Activated CD4-positive, CD25-positive, alpha-beta regulatory T cell treated with anti-CD3 and anti-CD28 coated beads, Interleukin-2, amount 50 U/mL, for 16 hours (primary cell): ENCODE data around the gene TRMT10B.

Source experiments
- DNase-seq: peaks from one replicate; pipeline ENCODE4 v3.0.0-alpha.2; 2020; ENCODE audit warnings: low read depth, low spot score

The TRMT10B gene

DNA sequence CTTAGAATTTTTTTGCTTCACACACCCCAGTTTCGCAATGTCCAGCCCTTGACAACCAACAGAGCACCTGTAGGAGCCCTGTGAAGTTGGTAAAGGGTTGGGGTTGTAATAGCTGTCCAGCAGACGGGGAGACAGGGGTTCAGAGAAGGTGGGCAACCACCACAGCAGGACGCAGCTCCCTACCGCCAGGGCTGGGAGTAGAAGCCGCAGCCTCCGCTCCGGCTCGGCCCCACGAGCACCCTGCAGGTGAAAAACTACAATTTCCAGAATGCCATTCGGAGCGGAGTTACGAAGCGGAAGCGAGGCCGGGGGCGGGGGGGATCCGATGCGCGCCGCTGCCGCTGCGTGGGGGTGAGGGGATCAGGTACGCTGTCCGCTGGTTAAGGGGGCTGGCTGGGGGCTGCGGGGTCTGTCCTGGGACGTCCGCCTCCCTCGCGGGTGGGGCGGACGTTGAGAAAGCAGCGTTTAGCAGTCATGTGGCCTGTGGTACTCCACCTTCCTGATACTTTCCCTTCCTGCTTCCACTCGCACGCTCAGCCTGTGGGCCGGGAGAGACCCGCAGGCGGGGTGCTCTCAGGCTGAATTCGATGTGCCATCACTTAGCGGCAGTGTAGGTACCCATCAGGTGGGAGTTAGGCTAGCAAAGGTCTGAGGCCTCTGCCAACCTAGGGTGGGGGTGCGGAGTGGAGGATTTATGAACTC is at the start of gene TRMT10B:
TRMT10B (plus strand) TSS at position 317 of the 702 bp plus-strand sequence. CDS start 8,127 bp downstream, outside the sequence.
- DNase-seq: peak; percentile 32

GRCh38 chr9:37705787-37706186 is 47.8 kb upstream of the TRMT10B start:
- DNase-seq: no peak

- no peak for DNase-seq
Observed at GRCh38 chr9:37706290-37706689, 47.3 kb upstream of the TRMT10B start.

DNA sequence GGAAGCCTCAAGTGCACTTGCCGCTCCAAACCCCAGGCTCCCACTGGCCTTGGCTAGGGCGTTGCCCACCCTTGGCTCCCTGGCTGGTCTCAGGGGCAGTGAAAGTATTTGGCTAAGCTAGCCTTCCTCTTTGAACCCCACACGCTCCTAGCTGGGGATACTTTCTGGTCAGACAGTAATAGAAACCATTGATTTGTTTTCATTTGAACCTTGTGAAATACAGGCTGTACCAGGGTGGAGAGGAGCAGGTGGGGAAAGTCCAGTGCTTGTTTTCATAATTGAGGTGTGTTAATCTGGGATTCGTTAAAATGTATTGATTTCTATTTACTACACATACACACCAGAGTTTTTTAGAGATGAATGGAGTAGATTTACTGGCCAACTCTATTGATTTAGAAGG is 45.9 kb upstream of the TRMT10B start:
- no peak for DNase-seq

DNA sequence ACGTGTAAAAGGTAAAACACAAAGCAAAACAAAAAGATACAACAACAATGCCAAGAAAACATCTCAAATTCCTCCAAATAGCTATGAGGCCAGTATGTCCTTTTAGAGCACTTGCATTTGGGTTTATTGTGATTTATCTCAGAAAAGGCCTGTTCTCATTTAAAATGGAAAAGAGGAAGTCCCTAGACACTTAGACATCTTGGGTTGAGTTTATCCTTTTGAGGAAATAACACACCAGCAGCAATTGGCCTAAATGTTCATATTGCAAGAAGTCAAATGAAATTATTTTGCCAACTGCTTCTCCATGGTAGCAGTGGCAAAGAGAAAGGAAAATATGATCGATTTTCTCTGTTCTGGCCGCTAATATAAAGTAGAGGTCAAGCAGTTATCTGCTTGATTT is 43.6 kb upstream of the TRMT10B start:
- no peak for DNase-seq

GRCh38 chr9:37715260-37715659 is 38.3 kb upstream of the TRMT10B start:
- DNase-seq: no peak

- DNase-seq: no peak
Observed at GRCh38 chr9:37715991-37716505, 37.6 kb upstream of the TRMT10B start.

- DNase-seq: no peak
Observed at GRCh38 chr9:37719526-37719925, 34.1 kb upstream of the TRMT10B start.

DNA sequence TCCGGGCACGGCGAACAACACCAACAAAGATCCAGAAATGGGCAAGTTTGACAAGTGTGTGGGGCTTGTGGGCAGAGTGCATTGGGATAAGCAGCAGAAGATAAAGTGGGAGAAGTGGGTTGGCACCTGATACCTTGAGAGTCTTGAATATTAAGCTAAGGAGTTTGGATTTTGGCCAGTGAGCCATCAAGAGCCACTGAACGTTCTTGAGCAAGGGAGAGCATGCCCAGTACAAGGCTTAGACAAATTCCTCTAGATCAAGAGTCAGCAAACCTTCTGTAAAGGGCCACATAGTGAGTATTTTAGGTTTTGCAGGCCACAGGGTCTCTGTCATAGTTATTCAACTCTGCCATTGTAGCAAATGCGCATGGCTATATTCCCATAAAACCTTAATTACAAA is 26.6 kb upstream of the TRMT10B start:
- DNase-seq: no peak

DNA sequence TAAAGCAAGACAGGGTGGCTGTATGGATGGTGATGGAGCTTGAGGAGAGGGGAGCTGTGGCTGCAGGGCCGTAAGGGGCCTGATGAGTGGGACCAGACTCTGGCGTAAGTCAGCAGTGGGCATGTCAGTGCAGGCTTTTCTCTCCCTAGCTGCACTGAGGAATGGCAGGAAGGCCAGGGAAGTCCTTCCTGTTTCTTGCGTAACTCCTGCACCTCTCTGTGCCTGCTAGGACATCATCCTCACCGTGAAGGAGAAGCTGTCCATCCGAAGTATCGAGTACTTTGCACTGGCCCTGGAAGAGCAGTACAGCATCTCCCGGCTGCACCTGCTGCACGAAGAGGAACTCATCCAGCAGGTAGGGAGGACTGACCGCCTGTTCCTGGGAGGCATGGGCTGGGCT is 24.1 kb upstream of the TRMT10B start:
- no peak for DNase-seq

DNA sequence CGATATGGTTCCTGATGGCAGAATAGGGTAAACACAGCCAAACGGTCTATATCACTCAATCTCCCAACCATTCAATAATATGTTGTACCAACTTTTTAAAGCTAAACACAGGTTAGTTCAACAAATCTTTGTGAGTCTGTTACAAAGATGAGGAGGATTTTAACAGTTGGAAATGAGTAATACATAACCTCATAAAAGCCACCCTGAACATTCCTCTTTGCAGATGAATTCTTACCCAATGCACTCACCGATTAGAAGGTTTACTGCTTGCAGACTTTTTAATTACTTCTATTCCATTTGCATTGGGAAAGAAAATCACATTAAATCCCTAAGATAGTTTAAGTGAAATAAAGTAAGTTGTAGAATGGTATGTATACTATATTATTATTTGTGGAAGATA is 23.3 kb upstream of the TRMT10B start:
- DNase-seq: no peak

DNA sequence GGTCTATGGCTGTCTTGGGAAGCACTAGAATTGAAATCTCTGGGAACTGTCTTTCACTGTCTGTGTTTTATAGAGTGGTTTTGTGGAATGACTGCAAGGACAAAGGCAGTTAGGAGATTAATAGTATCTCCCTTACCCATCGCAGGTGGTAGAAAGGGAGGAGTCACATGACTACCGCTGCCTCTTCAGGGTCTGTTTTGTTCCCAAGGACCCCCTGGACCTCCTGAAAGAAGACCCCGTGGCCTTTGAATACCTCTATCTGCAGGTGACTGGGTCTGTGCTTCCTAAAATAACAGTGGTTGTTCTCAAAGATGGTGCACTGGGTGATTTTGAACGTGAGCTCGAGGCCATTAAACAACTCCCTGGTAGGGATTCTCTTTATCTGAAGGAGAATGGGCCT is 22.8 kb upstream of the TRMT10B start:
- no peak for DNase-seq

DNA sequence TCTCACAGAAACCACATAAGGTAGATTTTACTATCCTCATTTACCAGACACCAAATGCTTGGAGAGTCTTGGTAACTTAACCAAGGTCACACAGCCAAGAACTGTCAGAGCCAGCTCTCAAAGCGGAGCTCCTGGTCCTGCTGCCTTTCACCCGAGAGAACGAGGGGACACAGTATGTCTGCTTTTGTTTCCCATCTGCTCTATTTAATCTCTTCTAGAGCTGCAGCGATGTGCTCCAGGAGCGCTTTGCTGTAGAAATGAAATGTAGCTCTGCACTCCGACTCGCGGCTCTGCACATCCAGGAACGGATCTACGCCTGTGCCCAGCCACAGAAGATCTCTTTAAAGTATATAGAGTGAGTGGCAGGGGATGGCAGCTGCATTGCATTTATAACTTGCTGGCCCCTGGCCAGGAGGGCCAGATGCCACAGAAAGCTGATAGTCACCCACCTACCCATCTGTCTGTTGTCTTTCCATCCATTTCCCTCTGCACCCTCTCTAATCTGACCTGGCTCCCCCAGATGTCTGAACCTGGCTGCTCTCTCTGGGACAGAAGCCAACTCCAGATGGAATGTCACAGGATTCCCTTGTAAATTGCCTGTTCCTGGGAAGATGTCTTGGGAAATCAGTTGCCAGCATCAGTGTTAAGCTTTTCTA is 21.4 kb upstream of the TRMT10B start:
- DNase-seq: no peak

DNA sequence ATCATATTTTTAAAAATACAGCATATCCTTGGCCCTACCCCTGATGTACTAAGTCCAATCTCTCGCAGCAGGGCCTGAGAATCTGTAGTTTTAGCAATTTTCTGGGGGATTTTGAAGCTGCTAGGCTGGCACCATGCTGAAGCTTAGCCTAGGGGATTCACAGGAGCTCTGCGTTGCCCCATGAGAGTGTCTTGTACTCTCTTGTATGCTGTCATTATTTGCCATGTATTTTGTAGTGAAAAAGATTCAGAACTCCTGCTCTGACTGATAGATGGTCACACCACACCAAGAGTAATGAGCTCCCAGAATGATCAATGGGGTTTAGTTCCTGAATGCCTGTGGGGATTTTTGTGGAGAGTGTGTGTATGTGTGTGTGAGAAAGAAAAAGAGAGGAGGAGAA is 20.7 kb upstream of the TRMT10B start:
- DNase-seq: no peak

DNA sequence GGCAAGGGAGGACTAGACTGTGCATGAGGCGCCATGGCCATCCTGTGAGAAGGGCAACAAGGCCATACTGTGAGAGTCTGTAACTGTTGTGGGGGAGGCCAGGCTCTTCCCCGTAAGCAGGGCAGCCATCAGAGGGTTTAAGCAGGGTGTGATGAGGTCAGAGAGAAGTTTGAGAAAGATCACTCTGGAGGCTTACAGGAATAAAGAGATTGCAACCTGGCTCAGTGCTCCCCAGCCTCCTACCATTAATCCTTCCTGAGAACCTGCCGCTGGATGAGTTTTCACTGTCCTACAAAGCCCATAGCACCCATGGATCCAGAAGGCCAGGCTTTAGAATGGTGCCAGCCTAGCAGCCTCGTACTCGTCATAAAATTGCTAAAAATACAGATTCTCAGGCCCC is 14.4 kb upstream of the TRMT10B start:
- DNase-seq: no peak

DNA sequence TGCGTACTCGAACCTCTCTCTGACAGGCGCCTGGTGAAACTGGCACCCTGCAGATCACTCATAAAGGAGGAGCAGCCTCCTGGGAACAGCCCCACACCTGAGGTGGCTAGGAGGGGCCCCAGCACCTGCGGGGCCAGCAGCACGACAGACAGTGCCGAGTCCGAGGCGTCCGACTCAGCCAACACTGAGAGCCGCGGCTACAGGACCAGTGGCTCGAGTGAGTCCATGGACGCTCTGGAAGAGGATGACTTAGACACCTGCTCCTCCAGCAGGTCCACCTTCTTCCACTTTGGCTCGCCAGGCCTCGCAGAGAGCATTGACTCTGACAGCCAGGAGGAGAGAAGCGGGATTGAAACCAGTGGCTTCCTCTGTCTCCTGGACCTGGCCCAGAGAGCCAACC is 13.5 kb upstream of the TRMT10B start:
- no peak for DNase-seq

DNA sequence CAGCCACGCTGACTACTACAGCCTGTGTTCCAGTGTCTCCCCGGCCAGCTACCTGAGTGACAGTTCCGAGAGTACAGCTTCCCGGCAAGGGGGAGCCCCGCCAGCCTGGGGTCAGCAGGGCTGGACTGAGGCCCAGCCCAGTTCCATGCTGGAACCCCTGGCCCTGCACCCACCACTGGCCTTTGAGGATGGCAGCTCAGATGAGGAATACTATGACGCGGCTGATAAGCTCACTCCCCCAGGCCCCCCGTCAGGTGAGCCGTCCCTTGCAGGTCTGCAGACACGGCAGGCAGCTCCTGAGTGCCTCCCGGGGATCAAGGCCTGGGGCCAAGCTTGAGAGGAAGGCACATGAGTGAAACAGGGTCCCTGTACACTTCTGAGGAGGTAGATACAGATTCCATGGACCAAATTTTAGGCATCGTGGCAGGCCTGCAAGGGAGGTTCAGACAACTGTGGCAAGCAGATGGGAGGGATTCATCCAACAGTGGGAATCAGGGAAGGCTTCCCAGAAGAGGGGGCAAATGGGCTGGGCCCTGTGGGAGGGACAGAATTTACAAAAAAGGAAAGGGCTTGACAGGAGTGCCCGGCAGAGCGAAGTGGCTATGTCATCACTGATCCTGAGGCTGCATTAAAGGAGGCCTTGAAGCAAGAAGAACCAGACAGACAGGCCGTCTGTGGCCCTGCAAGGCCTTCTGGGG is 12.8 kb upstream of the TRMT10B start:
- no peak for DNase-seq

- DNase-seq: no peak
Observed at GRCh38 chr9:37745970-37746369, 7.6 kb upstream of the TRMT10B start.

DNA sequence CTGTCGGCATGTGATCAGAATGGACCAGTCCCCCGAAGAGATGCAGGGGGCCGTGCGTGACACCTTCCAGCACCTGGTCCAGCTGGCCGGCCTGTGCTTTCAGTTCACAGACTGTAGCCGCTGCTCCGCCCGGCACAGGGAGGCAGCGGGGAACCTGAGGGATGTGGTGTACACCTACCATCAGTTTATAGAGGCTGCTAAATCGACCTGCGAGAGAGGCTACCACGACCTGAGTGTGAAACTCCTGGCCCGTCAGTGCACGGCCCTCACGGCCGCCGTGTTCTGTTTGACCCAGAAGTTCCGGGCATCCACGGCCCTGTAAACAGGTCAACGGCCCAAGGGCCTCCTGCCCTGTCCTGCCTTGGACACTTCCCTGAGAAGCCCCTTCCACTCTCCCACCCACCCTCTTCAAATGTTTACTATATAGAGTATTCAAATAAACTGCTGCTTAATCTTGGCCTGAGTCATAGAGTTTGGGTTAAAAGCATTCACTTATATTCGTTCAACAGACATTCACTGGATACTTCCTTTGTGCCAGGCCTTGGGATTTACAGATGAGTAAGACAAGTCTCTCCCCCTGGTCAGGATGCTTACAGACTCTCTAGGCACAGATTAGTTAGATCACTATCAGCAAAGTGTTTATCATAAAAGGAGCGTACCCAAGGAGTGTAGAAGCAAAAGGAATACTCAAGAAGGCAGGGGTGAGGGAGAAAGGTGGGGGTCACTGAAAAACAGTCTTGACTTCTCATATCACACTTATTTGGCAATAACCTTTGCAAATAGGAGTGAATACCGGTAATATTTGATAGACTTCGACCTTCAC is 6.9 kb upstream of the TRMT10B start:
- DNase-seq: no peak

DNA sequence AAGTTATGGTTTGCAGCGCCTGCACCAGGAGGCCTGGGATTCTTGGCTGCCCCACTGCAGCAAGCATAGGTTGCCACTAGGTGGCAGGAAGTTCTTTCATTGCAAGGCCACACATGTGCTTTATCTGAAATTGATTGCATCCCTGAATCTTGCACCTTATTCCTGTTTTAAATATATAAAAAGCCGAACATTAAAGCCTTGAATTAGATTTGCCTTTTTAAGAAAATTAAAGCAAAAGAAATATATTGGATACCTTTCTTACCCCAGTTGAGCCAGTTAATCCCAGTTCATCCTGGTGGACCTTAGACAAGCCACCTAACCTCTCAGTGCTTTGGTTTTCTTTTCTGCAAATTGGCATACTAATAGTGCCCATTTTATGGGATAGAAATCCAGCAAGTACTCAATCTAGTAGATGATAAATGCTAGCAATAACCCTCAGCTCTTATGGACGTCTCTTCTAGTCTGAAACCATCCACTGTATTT is 6.3 kb upstream of the TRMT10B start:
- DNase-seq: peak; percentile 13

GRCh38 chr9:37749129-37749528 is 4.5 kb upstream of the TRMT10B start:
- no peak for DNase-seq

DNA sequence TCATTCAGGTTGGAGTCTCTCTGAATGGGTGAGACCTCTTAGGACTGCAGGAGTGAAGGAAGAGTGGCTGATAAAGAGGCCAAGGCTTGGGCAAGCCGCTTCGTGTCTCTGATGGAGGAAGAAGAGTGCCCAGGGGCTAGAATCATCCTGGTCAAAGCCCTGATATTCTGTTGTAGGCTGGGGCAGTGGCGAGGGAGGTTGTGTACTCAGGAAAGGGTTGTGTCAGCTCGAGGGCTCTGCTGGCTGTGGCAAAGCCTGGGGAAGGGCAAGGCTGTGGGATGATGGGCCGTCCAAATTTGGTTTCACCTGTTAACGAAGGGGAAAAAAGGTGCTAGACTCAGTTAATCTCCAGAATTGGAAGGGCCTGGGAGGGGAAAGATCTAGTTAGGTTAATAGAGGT is 2.4 kb upstream of the TRMT10B start:
- DNase-seq: no peak
